OCI-LY3 (cell line): Measurements from ENCODE around the gene GLRA3.

Source experiments
- H2AFZ ChIP-seq: fragments of 200-600, 300-600 bp; shearing (Covaris generic); 2 replicates; pipeline ENCODE4 v1.6.0; 2014; ENCODE audit warnings: antibody characterized with exemption, low read depth, low read length
- H3K27ac ChIP-seq: fragments of 200-600, 300-600 bp; sonication (generic); 2 replicates; pipeline ENCODE4 v1.5.1; 2014; ENCODE audit warnings: mild to moderate bottlenecking, low read length, moderate library complexity, mixed read lengths
- H3K27me3 ChIP-seq: fragments of 200-600, 300-600 bp; sonication (generic); 2 replicates; pipeline ENCODE4 v1.6.1; 2014; ENCODE audit warnings: low read depth, low read length, mixed read lengths
- H3K36me3 ChIP-seq: fragments of 200-600, 300-600 bp; sonication (generic); replicated peaks from 2 replicates; pipeline ENCODE3; 2014; ENCODE audit warnings: low read depth, low read length, mixed read lengths
- H3K4me1 ChIP-seq: fragments of 300-600, 200-600 bp; sonication (generic); 2 replicates; pipeline ENCODE4 v1.6.1; 2014; ENCODE audit warnings: low read length, mixed read lengths
- H3K4me2 ChIP-seq: fragments of 200-600, 300-600 bp; sonication (generic); 2 replicates; pipeline ENCODE4 v1.6.1; 2014; ENCODE audit warnings: low read length, mixed read lengths
- H3K4me3 ChIP-seq: fragments of 300-600, 200-600 bp; sonication (generic); 2 replicates; pipeline ENCODE4 v1.5.1; 2014; ENCODE audit warnings: antibody characterized with exemption, mild to moderate bottlenecking, low read length, moderate library complexity
- H3K79me2 ChIP-seq: fragments of 300-600, 200-600 bp; shearing (Covaris generic); 2 replicates; pipeline ENCODE4 v1.6.1; 2014; ENCODE audit warnings: mild to moderate bottlenecking, low read length, mixed read lengths
- H3K9ac ChIP-seq: fragments of 300-600, 200-600 bp; shearing (Covaris generic); 2 replicates; pipeline ENCODE4 v1.6.0; 2014; ENCODE audit warnings: mild to moderate bottlenecking, low read length, moderate library complexity
- H3K9me3 ChIP-seq: fragments of 200-600, 300-600 bp; shearing (Covaris generic); 2 replicates; pipeline ENCODE4 v1.6.1; 2014; ENCODE audit warnings: low read length, mixed read lengths; ENCODE audit not compliant: insufficient read depth
- H4K20me1 ChIP-seq: fragments of 200-600, 300-600 bp; sonication (generic); 2 replicates; pipeline ENCODE4 v1.6.1; 2016; ENCODE audit warnings: low read length, mixed read lengths; ENCODE audit not compliant: insufficient read depth
- EZH2phosphoT487 ChIP-seq: fragments of 200-600 bp; shearing (Covaris generic); IDR thresholded peaks from 2 replicates; pipeline ENCODE4 v1.6.1; 2018; ENCODE audit warnings: antibody characterized with exemption, mixed run types, low read depth
- TF ChIP-seq, protein P1 (sequence below): fragments of 200-600, 300-600 bp; sonication (generic); IDR thresholded peaks from 2 replicates; pipeline ENCODE4 v1.5.1; 2014; ENCODE audit warnings: antibody characterized with exemption, low read length, low read depth

GLRA3 gene

GRCh38 chr4:174593701-174594100, 235.3 kb downstream of the GLRA3 start:
- no peaks in the 10 kb centered on the region for H3K79me2 ChIP-seq
- H3K9ac ChIP-seq = no peak overlapping the region
- H3K36me3 ChIP-seq = no peaks in the 10 kb centered on the region
- H3K4me1 ChIP-seq = peaks cover 14% of the 10 kb centered on the region
- no peak overlapping the region for H2AFZ ChIP-seq
- H3K27ac ChIP-seq = no peak overlapping the region
- H3K4me2 ChIP-seq = no peak overlapping the region
- no peak for TF ChIP-seq EZH2phosphoT487
- TF ChIP-seq, protein P1, sequence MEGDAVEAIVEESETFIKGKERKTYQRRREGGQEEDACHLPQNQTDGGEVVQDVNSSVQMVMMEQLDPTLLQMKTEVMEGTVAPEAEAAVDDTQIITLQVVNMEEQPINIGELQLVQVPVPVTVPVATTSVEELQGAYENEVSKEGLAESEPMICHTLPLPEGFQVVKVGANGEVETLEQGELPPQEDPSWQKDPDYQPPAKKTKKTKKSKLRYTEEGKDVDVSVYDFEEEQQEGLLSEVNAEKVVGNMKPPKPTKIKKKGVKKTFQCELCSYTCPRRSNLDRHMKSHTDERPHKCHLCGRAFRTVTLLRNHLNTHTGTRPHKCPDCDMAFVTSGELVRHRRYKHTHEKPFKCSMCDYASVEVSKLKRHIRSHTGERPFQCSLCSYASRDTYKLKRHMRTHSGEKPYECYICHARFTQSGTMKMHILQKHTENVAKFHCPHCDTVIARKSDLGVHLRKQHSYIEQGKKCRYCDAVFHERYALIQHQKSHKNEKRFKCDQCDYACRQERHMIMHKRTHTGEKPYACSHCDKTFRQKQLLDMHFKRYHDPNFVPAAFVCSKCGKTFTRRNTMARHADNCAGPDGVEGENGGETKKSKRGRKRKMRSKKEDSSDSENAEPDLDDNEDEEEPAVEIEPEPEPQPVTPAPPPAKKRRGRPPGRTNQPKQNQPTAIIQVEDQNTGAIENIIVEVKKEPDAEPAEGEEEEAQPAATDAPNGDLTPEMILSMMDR = no peak
- H4K20me1 ChIP-seq = no peaks in the 10 kb centered on the region
- no peak overlapping the region for H3K4me3 ChIP-seq
- 0 out of 2 replicates have a peak, but pooled peaks cover 4% of the 10 kb centered on the region for H3K9me3 ChIP-seq
- 0 out of 2 replicates have a peak, but pooled peaks cover 2% of the 10 kb centered on the region for H3K27me3 ChIP-seq

DNA sequence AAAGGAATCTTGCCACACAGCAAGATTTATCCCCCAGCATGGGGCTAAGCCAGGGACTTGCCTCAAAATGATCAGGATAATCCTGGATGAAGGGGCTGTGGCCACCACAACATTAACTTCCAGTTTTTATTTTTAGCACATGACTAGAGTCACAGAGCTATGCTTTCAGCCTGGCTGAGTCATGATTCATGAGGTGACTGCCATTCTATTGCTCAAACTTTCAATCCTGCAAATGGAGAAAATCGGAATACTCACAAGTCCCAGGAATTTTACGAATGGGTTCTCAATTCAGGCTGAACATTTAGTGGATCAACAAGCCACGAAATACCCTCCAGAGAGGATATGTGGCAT, 236.1 kb downstream of the GLRA3 start:
- H3K27me3 ChIP-seq = 0 out of 2 replicates have a peak, but pooled peaks cover 2% of the 10 kb centered on the region
- no peaks in the 10 kb centered on the region for H3K36me3 ChIP-seq
- H3K79me2 ChIP-seq = no peaks in the 10 kb centered on the region
- no peak overlapping the region for H3K4me2 ChIP-seq
- no peak overlapping the region for H3K9ac ChIP-seq
- H3K27ac ChIP-seq = no peak overlapping the region
- H3K4me1 ChIP-seq = peaks cover 14% of the 10 kb centered on the region
- TF ChIP-seq EZH2phosphoT487 = no peak
- TF ChIP-seq, protein P1 = no peak
- H4K20me1 ChIP-seq = no peaks in the 10 kb centered on the region
- no peak overlapping the region for H3K4me3 ChIP-seq
- H2AFZ ChIP-seq = no peak overlapping the region
- 0 out of 2 replicates have a peak, but pooled peaks cover 7% of the 10 kb centered on the region for H3K9me3 ChIP-seq

- H3K27ac ChIP-seq = no peak overlapping the region
- H3K9ac ChIP-seq = no peak overlapping the region
- H3K4me2 ChIP-seq = no peak overlapping the region
- no peak for TF ChIP-seq EZH2phosphoT487
- TF ChIP-seq, protein P1 = no peak
- no peak overlapping the region for H2AFZ ChIP-seq
- H3K4me1 ChIP-seq = peaks cover 14% of the 10 kb centered on the region
- no peaks in the 10 kb centered on the region for H4K20me1 ChIP-seq
- H3K4me3 ChIP-seq = no peak overlapping the region
- H3K27me3 ChIP-seq = 0 out of 2 replicates have a peak, but pooled peaks cover 2% of the 10 kb centered on the region
- H3K36me3 ChIP-seq = no peaks in the 10 kb centered on the region
- 0 out of 2 replicates have a peak, but pooled peaks cover 7% of the 10 kb centered on the region for H3K9me3 ChIP-seq
- H3K79me2 ChIP-seq = no peaks in the 10 kb centered on the region
Measured at GRCh38 chr4:174592256-174592984, 236.6 kb downstream of the GLRA3 start.

- Histone ChIP-seq H4K20me1 (no peaks in the 10 kb centered on the region), H3K4me2 (peak overlapping the region; percentile 52), H3K79me2 (no peaks in the 10 kb centered on the region), H3K27ac (no peak overlapping the region), H3K4me1 (peaks cover 14% of the 10 kb centered on the region), H3K36me3 (no peaks in the 10 kb centered on the region), H3K9me3 (0 out of 2 replicates have a peak, but pooled peaks cover 7% of the 10 kb centered on the region), H2AFZ (no peak overlapping the region), H3K4me3 (peak overlapping the region; percentile 8), H3K27me3 (0 out of 2 replicates have a peak, but pooled peaks cover 2% of the 10 kb centered on the region), H3K9ac (no peak overlapping the region)
- no peak for TF ChIP-seq EZH2phosphoT487
- TF ChIP-seq, protein P1 = no peak
Measured at GRCh38 chr4:174591243-174592021, 237.6 kb downstream of the GLRA3 start.
